ENCODE measurements around the gene BCL11B. TPM values are rescaled to one million over a fixed set of nuclear protein-coding genes. Genes with fewer than 3 reads are reported as not detected.
A peak's percentile ranks its signal among the peaks of the same experiment; 100 is the strongest.

Gene BCL11B
- total and polyA plus RNA-seq, 2 of the 8 experiments (the other 6 are each of a cell fraction or from before 2014, with no cell fraction given) = 0.63 to 5.9 TPM

- FAIRE-seq (no peak), DNase-seq (ENCODE audit: low read depth in 1 of 2, low spot score in 2 of 2) (peak in 1 of 2 experiments; percentile 34)
- H2BK12ac ChIP-seq (ENCODE audit: low read depth, low read length) = no peak overlapping the region
- CTCF ChIA-PET (ENCODE audit: partially characterized antibody) = interaction anchor here (1.0 to 1.6 kb wide), 3 partner anchors 14 to 104 kb away, joined by 4 to 10 read pairs (median 5); no protein-coding TSS in a partner anchor
- H3K4me2 ChIP-seq (ENCODE audit: insufficient read depth in 1 of 2, low read depth in 2 of 2, low read length in 2 of 2) = no peak overlapping the region
- H3K23me2 ChIP-seq (ENCODE audit: low read depth, low read length) = no peaks in the 10 kb centered on the region
- H3K4me3 ChIP-seq (ENCODE audit: extremely low read depth in 1 of 4, insufficient read depth in 2 of 4, low read depth in 3 of 4, low read length in 4 of 4) = no peak overlapping the region
- H3K23ac ChIP-seq (ENCODE audit: insufficient read length) = no peak overlapping the region
- no peak overlapping the region for H4K8ac ChIP-seq (ENCODE audit: extremely low read depth, insufficient read depth, low read length)
- H3K4me1 ChIP-seq (replicated peaks in 1 of 4; ENCODE audit: control insufficient read depth in 3 of 4, insufficient read depth in 4 of 4, low read length in 3 of 4) = peaks cover 0 to 6% (median 1%) of the 10 kb centered on the region in 4 experiments; a peak in 3 of 7 replicates
- H3K56ac ChIP-seq (replicated peaks; ENCODE audit: insufficient read length, low read depth, low read length) = no peak overlapping the region
- no peak overlapping the region for H2BK5ac ChIP-seq (ENCODE audit: low read depth, low read length)
- 86% methylated on average over 5 of the region's 5 CpGs; no CpG with 5 or more reads in 1 of the 2 experiments for whole genome bisulfite sequencing, 2 experiments (ENCODE audit: extremely low coverage in 1 of 2, insufficient coverage in 1 of 2, insufficient read length in 1 of 2, insufficient replicate concordance in 2 of 2, low coverage in 1 of 2, low lambda C conversion rate in 2 of 2, missing lambda C conversion rate in 1 of 2)
- no peak overlapping the region for H2BK120ac ChIP-seq (replicated peaks; ENCODE audit: low read depth, low read length)
- POLR2A ChIA-PET (ENCODE audit: partially characterized antibody) = interaction anchor here (1.7 kb wide), 1 partner anchor 12 kb away, joined by 5 read pairs; no protein-coding TSS in a partner anchor
- H3K79me2 ChIP-seq (ENCODE audit: control insufficient read depth in 1 of 2, insufficient read depth in 2 of 2, low read length in 2 of 2) = no peaks in the 10 kb centered on the region
- TF ChIP-seq MAFK (IDR thresholded peaks at IDR 0.05; ENCODE audit: low read depth, low read length) (no peak), SRF (IDR thresholded peaks at IDR 0.05; ENCODE audit: low read depth, low read length) (no peak), RBBP5 (IDR thresholded peaks at IDR 0.05; ENCODE audit: borderline replicate concordance, low read depth, low read length) (no peak), CREB1 (IDR thresholded peaks at IDR 0.05) (no peak), KDM1A (IDR thresholded peaks at IDR 0.05; ENCODE audit: borderline replicate concordance, low read length) (no peak)
- H4K20me1 ChIP-seq (replicated peaks in 1 of 2; ENCODE audit: control insufficient read depth in 1 of 2, insufficient read depth in 2 of 2, low read length in 2 of 2) = no peaks in the 10 kb centered on the region
- 0 out of 2 replicates have a peak overlapping the region, but pooled peaks have one; percentile 16 for H2BK15ac ChIP-seq (ENCODE audit: low read length)
- no peak overlapping the region for H2AFZ ChIP-seq (ENCODE audit: low read length)
- H3K4ac ChIP-seq (replicated peaks; ENCODE audit: insufficient read length, low read depth, low read length) = peak overlapping the region; percentile 19
- H4K5ac ChIP-seq (ENCODE audit: insufficient read length, low read depth, low read length) = no peak overlapping the region
- no peak overlapping the region for H3K27ac ChIP-seq (ENCODE audit: low read depth, low read length)
- no peaks in the 10 kb centered on the region for H3K36me3 ChIP-seq (ENCODE audit: control insufficient read depth in 2 of 4, insufficient read depth in 4 of 4, low read length in 3 of 4)
- no peak overlapping the region for H3K18ac ChIP-seq (ENCODE audit: extremely low read depth, low read length)
- no peak overlapping the region for H2BK20ac ChIP-seq (ENCODE audit: low read length)
- no peak overlapping the region for H3K14ac ChIP-seq (ENCODE audit: insufficient read length)
- H3K79me1 ChIP-seq (ENCODE audit: low read depth, low read length) = no peaks in the 10 kb centered on the region; the same call in 1 of the 2 replicates
- H3K9ac ChIP-seq (replicated peaks in 1 of 4; ENCODE audit: extremely low read depth in 1 of 4, low read depth in 3 of 4, low read length in 3 of 4) = no peak overlapping the region
- no peaks in the 10 kb centered on the region for H3K27me3 ChIP-seq (replicated peaks in 1 of 4; ENCODE audit: control insufficient read depth in 3 of 4, extremely low read depth in 1 of 4, insufficient read depth in 3 of 4, low read length in 3 of 4)
- H3K9me3 ChIP-seq (ENCODE audit: insufficient read depth in 2 of 2, low read depth in 1 of 2, low read length in 1 of 2) = no peaks in the 10 kb centered on the region
- no peak overlapping the region for H4K91ac ChIP-seq (replicated peaks; ENCODE audit: insufficient read length, low read length)
- no peak overlapping the region for H2AK5ac ChIP-seq (ENCODE audit: low read depth, low read length)
Observed at GRCh38 chr14:99288948-99289347, 17.0 kb upstream of the BCL11B start.

All from H1 (cell line).